GM18873 (cell line): Measurements from ENCODE around the gene GALNT2.

Experiments used
- ATAC-seq: cut with Tn5 transposase; IDR thresholded peaks from one replicate; pipeline ENCODE4 v1.9.1; 2021; ENCODE audit warnings: mild to moderate bottlenecking, moderate library complexity, moderate number of reproducible peaks; ENCODE audit not compliant: unreplicated experiment, low FRiP score

GALNT2 gene

GRCh38 chr1:230243583-230244353 lies 176.7 kb downstream of the GALNT2 start:
- ATAC-seq, result no peak

GRCh38 chr1:230246551-230246950 lies 179.5 kb downstream of the GALNT2 start:
- no peak for ATAC-seq

- ATAC-seq, result no peak
These were observed 181.2 kb downstream of the GALNT2 start for GRCh38 chr1:230248016-230248888.

GRCh38 chr1:230248889-230249270 lies 181.8 kb downstream of the GALNT2 start:
- ATAC-seq, result no peak

- ATAC-seq, result no peak
These were observed 182.8 kb downstream of the GALNT2 start for GRCh38 chr1:230249695-230250480.

GRCh38 chr1:230250666-230251065 lies 183.6 kb downstream of the GALNT2 start:
- no peak for ATAC-seq

- ATAC-seq, result peak; percentile 70
These were observed 184.7 kb downstream of the GALNT2 start for GRCh38 chr1:230251644-230252191.

- no peak for ATAC-seq
These were observed 186.1 kb downstream of the GALNT2 start for GRCh38 chr1:230253150-230253549.

GRCh38 chr1:230254265-230254664 lies 187.2 kb downstream of the GALNT2 start:
- ATAC-seq, result no peak

- no peak for ATAC-seq
These were observed 188.1 kb downstream of the GALNT2 start for GRCh38 chr1:230255116-230255515.

- ATAC-seq, result no peak
These were observed 189.0 kb downstream of the GALNT2 start for GRCh38 chr1:230255991-230256390.

- no peak for ATAC-seq
These were observed 189.9 kb downstream of the GALNT2 start for GRCh38 chr1:230256896-230257295.

GRCh38 chr1:230259621-230260020 lies 192.6 kb downstream of the GALNT2 start:
- no peak for ATAC-seq

- no peak for ATAC-seq
These were observed 193.8 kb downstream of the GALNT2 start for GRCh38 chr1:230260831-230261230.

GRCh38 chr1:230261928-230262650 lies 195.1 kb downstream of the GALNT2 start:
- ATAC-seq, result no peak

GRCh38 chr1:230262867-230263567 lies 196.0 kb downstream of the GALNT2 start:
- ATAC-seq, result no peak

GRCh38 chr1:230263568-230264195 lies 196.6 kb downstream of the GALNT2 start:
- no peak for ATAC-seq

GRCh38 chr1:230264342-230264741 lies 197.3 kb downstream of the GALNT2 start:
- ATAC-seq, result no peak
